DLD1 (cell line): ENCODE results near the gene PCBP2.

ENCODE experiments used
- in situ Hi-C: cut with HindIII; loops from 2 replicates; pipeline ENCODE4 v1.10.0; 2017; ENCODE audit warnings: low sequenced_read_pairs

The PCBP2 gene

DNA sequence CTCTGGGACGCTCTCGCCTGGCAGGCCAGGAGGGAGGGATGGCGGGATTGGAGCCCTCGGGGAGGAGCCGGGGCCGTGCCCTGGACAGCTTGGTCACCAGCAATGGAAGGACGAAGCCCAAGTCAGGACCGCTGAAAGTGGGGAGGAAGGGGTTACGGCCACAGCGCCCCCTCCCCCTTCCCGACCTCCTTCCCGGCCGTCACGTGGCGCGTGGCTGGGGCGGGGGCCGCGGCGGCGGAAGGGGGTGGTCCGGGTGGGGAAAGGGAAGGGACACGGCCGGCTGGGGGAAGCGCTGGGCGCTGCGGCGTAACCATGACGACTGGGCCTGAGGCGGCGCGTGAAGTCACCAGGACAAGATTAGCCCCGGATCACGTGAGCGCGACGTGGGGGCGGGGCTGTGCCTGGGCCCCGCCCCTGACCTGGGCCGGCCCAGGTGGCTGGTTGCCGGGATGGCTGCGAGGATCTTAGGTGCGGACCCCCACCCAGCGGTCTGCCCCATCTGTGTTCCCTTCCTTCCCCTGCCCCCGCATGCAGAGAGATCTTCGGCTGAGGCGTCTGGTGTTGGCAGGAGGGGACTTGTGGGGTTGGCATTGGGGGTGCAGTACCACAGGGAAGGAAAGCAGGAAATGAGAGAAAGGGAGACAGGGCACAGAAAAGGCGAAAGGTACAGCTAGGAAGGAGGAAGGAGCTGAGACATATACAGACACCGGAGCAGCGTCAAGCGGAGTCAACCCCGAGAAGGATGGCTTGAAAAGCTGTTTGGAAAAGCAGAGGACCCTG, 41.1 kb downstream of the PCBP2 start:
- in situ Hi-C loops = no loop called here

DNA sequence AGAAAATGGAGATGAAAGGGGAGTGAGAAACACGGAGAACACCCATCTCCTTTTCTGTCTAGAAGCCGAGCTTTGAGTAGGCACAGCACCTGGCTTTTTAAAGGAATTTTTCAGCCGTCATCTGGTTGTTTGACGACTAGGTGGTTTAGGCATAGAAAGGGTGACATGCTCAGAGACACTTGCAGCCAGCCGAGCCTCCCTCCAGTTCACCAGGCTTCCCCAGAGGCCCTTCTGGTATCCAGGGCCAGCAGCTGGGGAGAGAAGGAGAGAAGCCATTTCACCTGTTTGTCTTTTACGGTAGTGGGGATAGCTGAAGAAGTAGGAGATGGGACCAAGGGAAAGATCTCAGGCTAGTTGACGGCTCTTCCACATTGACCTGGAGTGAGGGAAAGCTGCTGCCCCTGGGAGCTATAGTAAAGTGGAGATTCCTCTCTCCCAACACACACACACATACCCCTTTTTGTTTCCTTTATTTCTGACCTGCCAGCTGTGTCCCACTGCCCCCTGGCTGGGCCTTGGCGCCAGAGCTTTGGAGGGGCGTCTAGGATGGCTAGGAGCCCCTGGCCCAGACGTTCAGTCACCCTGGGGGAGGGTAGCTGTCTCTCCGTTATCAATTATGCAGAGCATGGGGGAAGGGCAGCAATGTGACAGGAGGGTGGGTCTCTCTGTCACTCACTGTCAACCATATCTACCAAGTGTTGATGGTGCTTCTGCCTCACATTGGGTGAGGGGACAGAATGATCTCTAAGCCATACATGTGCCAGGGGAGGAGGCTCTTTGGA, 41.9 kb downstream of the PCBP2 start:
- in situ Hi-C loops = no loop called here

DNA sequence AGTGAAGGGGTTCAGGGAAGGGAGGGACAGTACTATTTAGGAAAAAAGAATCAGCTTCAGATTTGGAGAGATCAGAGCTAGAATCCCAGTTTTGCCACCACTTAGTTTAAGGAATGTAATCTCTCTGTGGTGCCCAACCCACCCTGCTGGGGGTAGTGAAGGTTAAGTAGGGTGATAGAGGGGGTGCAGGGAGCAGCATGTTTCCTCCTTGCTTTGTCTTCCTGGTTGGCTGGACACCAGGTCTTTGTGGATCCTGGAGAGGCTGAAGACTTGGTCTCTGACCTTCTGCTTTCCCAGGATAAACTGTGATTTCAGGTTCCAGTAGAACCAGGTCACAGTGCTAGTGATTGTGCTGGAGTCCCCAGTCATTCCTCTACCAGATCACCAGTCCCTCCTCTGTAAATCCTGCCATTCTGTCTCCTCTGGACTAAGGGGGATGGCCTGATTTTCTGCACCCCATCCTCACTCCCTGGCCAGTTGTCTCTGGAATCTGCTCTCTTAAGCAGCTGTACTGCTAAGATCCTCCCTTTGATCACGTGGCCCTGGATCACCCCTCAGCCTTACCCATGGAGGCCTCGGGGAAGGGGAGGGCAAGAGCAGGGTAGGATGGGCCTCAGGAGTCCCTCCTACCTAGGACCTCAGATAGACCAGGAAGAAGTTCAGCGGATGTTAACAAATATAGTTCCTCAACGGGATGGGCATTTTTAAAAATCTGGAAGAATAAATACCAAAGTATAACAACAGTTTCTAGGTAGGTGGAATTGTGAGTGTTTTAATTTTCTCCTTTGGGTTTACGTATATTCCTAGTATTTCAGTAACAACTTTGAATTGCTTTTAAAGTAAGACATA, 44.2 kb downstream of the PCBP2 start:
- in situ Hi-C loops = no loop called here

DNA sequence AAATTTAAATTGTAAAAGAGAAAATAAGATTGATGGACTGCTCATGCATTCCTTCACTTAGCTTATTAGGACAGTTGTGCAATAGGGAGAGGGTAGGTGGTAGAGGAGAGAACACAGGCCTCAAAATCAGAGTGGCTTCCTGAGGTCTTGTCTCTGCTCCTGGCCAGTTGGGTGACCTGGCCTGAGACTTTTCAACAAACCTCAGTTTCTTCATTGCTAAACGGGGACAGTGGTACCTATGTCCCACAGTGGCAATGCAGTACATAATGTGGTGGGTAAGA, 44.8 kb downstream of the PCBP2 start:
- in situ Hi-C loops = no loop called here

DNA sequence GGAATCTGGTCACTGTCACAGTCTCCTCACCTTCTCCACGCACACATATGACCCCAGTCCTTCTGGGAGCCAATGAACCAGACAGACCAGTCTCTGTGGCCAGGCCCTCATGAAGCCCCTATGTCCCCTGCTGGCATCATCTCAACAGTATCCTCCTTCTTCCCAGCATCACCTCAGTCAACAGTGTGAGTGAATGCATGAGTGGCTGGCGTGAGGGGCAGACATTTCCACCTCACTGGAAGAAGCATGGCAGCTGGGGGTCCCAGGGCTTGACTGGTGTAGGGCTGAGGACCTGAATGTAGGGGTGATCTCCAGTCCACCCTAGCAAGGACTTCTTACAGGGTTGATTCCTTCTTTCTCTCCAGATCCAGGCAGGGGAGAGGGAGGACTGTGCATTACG, 45.6 kb downstream of the PCBP2 start:
- in situ Hi-C loops = no loop called here

DNA sequence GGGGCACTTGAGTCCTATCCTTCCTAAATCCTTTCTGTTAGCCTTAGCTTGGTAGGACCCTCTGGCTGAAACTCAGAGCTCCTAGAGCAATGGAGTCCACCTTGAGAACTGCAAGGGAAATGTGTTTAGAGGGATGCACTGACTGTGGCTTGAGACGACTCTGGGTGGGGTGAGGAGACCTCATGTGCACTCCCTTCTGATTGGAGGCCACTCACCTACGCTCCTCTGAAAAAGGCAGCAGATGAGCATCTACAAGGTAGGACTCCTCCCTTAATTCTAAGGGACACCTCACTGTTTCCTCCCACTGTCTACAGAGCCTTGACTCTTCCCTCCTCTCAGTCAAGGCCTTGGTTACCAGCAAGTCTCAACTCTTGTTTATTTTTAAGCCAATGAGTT, 46.3 kb downstream of the PCBP2 start:
- in situ Hi-C loops = no loop called here

DNA sequence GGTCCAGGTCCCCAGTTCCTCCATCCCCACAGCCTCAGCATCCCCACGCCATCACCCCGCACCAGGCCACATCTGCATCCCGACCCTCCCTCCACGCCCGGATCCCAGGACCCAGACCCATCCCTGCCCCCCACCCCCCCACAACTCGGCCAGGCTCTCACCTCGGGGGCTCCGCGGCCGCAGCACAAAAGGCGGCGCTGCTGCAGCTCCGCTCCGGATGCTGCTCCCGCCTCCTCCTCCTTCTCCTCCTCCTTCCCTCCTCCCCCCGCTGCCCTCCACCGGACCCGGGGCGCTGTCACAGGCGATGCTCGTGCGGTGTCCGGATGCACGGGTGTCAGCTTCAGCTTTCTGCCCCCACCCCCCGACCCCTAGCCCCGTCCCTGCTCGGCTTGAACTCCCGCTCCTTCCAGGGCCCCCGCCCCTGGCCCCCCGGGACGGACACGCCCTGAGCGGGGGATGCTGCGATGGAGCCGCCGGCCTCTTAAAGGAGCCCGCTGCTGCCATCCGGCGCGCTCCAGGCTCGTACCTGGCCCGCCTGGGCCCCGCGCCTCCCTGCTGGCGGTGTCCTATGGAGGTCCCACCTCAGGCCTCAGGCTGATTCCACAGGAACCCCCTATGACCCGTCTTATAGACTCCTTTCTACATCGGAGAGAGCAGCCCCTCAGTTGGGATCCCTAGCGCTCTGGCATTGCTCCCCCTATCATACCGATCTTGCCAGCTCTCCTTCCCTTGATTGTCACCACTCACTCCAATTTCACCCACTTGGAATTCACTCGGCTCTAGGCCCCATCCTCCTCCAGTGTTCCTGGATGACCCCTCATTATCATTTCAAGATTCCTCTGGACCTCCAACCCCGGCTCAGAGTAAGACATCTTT, 47.6 kb downstream of the PCBP2 start, which contains the start of gene MAP3K12:
Gene MAP3K12 (minus strand): TSS at position 193 of the 876 bp plus-strand sequence. CDS start 12,067 bp downstream, outside the sequence.
- in situ Hi-C loops = no loop called here

DNA sequence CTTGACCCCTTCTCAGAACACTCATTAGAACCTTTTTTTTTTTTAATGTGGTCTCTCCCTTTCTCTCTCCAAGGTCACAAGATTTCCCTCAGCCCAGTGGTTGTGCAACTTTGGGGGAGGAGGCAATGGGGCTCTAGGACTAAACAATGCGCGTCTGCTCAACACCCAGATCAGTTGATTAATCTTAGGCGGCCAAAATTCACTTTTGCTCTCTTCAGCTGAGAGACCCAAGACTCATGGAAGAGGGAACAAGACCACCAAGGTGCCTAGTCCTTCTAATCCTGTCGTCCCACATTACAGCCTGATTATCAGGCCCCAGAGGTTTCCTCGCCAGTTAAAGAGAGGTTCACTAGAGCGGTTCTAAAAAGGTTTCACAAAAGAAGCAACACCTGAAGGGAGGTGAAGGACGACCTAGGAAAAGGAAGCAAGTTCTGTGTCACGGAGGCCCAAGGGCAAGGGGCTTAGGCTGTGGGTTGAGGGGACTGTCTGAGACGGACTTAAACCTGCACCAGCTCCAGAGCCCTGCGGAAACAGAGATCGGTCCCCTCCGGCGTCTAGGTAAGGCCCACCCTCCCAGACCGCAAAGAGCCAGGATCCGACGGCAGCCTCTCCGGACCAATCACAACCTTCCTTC, 48.4 kb downstream of the PCBP2 start:
- in situ Hi-C loops = no loop called here

DNA sequence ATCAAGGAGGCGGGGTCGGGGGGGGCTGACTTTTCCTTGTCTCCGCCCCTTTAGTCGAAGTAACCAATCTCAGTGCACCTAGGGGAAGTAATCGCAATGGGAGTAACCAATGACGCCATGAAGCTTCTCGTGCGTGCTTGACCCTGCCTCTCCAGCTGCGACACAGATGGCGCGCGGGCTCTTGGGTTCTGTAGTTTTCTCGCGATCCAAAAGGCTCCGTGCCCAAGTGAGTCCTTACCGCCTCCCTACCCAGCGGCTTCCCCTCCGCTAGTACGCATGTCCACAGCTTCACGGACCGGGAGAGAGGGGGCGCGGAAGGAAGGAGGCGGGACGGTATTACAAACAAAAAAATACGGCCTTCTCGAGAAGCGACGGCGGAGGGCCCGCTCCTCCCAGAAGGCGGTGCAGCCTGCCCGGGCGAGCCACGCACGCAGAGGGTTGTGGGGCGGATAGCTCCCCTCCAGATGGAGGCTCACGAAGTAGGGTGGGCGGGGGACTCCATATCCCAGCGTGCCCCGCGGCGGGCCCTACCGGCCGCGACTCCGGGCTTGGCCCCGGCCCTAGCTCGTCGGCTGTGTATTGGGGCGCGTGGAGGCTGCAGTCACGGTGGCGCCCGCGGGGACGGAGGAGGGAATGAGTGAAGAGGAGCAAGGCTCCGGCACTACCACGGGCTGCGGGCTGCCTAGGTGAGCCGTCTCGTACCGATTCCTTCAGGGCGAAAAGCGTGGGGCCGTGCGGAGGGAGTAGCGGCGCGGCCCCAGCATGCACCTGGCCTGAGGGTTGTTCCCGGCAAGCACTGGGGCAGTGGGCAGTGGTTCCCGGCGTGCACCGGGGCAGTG, 49.1 kb downstream of the PCBP2 start, which contains the start of gene TARBP2:
Gene TARBP2 (plus strand): TSS at position 508 of the 839 bp plus-strand sequence. CDS start 126 bp downstream, at position 634.
- in situ Hi-C loops = no loop called here

DNA sequence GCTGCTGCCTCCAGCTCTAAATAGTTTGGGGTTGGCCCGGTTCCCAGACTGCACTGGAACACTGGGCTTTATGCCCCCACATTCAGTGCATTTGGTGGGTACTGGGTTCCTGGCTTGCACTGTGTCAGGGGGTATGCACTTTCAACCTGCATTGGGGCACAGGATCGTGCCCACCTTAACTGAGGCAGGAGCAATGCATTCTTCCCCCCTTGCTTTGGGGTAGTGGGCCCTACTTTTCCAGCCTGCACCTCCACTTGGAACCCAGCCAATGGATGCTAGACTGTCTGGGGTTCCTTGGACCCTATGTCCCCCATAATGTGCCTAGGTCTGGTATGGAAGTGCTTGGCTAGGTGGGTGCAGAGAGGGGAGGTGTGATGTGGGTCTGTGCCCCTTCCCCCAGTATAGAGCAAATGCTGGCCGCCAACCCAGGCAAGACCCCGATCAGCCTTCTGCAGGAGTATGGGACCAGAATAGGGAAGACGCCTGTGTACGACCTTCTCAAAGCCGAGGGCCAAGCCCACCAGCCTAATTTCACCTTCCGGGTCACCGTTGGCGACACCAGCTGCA, 49.8 kb downstream of the PCBP2 start:
- in situ Hi-C loops = no loop called here

DNA sequence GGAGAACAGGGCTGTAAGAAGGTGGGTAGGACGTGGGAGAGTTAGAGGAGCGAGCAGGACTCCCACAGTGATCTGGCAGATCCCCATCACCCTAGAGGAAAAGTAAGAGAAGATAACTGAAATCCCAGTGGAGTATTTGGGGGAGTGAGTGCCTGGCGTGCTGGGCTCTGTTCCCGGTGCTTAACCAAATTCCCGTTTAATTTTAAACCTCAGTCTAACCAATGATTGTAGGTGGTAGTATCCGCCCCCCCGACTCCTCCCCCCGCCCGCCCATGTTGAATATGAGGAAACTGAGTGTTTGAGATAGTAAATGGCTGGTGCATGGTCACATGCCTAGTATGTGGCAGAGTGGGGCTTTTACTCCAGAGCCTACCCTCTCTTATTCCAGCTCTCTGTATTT, 50.4 kb downstream of the PCBP2 start:
- in situ Hi-C loops = no loop called here

DNA sequence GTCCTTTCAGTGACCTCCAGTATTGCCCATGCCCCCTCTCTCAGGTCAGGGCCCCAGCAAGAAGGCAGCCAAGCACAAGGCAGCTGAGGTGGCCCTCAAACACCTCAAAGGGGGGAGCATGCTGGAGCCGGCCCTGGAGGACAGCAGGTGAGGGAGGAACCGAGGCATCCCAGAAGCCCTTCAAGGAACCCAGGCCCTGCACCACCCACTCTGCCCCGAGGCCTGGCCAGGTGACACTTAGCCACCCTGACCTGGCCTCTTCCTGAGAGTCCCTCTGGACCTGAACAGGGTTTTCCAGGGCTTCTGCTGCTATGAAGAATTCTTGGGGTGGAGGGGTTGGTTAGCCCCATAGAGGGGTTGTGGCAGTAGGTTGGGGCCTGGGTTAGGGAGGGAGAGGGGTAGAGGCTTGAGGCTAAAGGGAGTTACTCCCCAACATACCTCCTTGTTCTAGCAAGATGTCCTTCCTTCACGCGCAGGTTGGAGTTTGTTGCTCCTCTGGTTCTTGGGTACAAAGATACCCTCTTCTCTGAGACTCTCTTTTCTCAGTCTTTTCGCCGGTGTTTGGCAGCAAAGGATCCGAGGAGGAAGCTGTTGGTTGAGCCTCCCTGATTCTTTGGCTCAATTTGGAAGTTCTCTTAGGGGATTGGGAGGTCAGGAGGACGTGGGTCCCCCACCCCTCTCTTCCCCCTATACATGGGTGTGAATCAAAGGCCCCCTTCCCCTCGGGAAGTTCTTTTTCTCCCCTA, 51.3 kb downstream of the PCBP2 start:
- in situ Hi-C loops = no loop called here

DNA sequence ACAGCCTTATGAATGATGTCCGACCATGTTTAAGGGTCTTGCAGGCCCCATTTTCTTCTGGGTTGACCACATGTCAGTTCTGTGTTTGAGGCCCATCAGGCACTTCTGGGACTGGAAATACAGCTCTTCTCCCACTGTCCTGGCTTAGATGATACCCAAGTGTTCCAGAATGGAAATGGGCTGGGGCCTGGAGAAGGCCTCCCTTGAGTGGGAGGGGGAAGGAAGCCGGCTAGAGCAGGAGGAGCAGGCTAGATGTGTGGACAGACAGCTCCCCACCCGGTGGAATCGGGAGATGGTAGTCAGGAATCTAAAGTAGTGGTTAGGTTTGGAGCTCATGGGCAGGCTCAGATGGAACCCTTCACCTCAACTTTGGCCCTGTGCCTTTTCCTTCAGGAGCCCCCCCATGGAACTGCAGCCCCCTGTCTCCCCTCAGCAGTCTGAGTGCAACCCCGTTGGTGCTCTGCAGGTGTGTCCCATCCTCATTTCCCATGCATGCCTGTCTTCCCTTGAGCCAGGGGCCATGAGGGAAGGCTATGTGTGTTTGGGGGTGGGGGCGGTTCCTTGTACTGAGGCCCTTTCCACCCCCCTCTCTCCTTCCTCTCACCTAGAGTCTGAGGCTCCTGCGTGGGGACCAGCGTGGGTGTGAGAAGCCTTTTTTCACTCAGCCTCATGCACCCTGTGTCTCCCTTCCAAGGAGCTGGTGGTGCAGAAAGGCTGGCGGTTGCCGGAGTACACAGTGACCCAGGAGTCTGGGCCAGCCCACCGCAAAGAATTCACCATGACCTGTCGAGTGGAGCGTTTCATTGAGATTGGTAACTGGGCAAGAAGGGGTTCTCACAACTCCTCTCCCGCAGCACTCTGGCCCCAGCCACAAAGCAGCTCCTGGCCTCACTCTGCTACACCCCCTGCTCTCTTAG, 52.4 kb downstream of the PCBP2 start:
- in situ Hi-C loops = no loop called here

DNA sequence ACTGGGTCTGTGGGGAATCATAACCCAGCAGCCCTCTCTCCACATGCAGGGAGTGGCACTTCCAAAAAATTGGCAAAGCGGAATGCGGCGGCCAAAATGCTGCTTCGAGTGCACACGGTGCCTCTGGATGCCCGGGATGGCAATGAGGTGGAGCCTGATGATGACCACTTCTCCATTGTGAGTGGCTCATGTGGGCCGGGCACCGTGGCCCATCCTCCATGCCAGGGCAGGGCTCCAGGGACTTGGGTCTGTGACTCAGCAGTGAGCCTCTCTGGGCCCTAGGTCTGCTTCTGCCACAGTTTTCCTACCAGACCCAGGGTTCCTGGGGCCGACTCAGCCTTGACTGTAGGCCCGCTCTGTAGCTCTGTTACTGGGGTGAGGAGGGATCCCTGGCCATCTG, 53.2 kb downstream of the PCBP2 start:
- in situ Hi-C loops = no loop called here

DNA sequence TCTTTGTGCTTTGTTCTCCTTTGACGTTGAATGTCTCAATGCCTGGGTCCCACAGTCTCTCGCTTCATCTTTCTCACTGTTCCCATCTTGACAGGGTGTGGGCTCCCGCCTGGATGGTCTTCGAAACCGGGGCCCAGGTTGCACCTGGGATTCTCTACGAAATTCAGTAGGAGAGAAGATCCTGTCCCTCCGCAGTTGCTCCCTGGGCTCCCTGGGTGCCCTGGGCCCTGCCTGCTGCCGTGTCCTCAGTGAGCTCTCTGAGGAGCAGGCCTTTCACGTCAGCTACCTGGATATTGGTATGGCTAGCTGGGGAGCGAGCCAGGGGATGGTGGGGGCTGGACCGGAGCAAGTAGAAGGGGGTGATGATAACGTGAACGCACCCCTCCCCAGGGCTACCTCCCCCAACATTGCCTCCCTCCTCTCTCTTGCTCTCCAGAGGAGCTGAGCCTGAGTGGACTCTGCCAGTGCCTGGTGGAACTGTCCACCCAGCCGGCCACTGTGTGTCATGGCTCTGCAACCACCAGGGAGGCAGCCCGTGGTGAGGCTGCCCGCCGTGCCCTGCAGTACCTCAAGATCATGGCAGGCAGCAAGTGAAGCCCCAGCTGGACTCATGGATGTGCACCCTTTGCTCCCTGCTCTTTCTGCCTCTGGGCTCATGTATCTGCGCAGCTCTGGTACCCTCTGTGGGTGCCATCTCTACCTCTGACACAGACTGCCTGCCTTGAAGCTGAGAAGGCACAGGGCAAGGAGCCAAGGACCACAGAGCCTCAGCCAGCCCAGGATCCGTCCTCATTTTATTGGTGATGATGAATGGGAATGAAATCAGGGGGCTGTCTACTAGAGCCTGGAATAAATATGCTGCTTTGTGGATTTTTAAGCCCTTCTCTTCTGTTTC, 53.9 kb downstream of the PCBP2 start:
- in situ Hi-C loops = no loop called here

DNA sequence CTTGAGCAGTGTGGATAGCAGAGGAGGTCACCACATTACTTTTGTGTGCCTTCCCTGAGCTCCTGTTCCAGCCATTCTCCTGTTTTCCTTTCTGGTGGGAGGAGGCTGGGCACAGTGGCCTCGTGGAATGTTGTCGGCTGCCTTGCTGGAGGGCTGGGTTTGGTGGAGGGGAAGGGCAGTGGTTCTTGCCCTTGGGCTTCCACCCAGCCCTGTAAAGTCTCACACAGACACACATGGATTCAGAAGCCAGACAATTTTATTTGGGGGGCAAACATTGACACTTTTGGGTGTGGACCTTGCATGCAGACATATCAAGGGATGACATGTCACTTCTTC, 54.5 kb downstream of the PCBP2 start:
- in situ Hi-C loops = no loop called here
